Glomerular visceral epithelial cell (primary cell): ENCODE results near the gene TMEM120A.
A peak's percentile ranks its signal among the peaks of the same experiment; 100 is the strongest.

Experiments used
- DNase-seq: peaks from one replicate; pipeline ENCODE4 v3.0.0-alpha.2; 2016; ENCODE audit errors: extremely low spot score

Gene TMEM120A

DNA sequence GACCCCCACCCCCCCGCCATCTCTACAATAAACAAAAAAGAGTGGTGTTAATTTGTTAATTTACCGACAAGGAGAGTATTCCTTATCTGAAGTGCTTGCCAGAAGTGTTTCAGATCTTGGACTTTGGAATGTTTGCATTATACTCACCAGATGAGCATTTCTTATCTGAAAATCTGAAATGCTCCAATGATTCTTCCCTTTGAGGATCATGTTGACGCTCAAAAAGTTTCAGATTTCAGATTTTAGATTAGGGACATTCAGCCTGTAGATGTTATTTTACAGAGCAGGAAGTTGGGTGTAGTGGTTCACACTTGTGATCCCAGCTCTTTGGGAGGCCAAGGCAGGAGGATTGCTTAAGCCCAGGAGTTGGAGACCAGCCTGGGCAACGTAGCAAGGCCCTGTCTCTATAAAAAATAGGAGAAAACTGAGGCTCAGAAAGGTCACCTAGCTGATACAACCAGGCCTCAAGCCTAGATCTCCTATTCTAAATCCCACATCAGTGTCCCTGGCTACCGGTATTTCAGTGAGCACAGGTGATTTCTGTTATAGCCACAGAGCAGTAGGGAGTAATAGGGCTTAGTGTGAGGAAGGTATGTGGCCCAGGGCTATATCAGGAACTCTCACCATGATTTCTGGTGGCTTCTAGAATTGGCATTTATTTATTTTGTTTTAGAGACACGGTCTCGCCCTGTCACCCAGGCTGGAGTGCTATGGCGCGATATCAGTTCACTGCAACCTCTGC, 35.4 kb downstream of the TMEM120A start:
- no peak for DNase-seq

DNA sequence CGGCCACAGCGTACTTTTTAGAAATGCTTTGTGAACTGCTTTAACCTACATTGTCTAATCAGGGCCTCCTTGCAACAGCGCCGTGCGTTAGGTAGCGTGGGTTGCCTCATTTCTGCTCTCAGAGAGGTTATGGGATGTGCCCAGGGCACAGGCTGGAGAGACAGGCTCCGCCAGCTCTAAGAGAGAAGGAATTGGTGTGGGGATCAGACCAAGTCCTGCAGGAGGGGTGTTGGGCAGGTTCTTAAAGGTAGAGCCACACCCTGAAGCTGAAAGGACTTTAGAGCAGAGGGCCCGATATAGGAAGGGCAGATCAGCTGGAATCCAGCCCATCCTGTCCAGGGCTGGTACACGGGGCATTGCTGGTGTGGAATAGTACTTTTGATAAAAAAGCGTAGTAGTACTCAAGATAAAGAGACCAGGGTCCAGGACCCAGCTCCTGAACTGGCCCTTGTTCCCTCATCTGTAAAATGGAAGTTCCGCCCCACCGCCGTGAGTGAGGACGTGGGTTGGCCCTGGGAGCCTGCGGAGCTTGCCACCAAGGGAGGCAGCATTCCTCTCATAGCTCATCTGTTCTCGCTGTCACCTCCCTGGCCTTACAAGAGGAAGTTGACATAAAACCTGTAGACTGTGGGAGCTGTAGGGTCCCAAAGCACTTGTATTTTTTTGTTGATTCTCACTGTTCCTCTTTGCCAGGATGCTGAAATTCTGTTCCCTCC, 37.2 kb downstream of the TMEM120A start:
- no peak for DNase-seq

DNA sequence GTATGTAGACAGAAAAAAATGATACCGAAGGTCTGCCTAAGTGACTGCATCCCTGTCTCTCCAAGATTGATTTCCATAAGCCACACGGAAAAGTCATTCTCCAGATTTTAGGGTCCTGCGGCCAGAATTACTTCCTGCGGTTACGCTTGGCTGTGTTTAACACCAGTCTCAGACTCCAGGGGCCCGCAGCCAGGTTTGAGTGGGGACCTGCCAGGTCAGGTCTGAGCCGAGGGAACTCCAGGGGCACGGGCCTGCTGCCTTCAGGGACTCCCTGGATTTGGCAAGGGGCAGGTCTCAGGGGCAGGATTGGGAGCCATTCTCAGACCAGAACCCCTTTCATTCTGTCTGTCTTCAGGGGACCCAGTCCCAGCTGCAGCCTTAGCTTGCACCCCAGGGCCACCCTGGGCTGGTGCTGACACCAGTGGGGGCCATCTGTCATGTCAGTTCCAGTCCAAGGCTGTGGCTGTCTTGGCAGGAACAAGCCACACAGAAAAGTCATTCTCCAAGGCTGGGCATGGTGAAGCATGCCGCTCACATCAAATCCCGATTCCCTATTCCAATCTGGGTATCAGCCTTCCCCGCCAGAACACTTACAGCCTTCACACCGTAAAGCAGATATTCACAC, 39.0 kb downstream of the TMEM120A start:
- DNase-seq: no peak

DNA sequence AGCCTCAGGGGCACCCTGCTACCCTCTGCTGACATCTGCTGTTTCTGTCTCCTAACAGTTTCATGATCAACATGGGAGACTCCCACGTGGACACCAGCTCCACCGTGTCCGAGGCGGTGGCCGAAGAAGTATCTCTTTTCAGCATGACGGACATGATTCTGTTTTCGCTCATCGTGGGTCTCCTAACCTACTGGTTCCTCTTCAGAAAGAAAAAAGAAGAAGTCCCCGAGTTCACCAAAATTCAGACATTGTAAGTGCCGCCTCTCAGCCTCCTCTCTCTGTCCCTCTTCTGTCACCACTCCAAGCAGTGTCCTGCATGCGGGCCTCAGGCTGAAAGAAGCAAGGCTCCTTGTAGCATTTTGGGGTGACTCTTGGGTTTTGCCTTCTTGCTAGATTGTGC, 40.5 kb downstream of the TMEM120A start:
- no peak for DNase-seq

DNA sequence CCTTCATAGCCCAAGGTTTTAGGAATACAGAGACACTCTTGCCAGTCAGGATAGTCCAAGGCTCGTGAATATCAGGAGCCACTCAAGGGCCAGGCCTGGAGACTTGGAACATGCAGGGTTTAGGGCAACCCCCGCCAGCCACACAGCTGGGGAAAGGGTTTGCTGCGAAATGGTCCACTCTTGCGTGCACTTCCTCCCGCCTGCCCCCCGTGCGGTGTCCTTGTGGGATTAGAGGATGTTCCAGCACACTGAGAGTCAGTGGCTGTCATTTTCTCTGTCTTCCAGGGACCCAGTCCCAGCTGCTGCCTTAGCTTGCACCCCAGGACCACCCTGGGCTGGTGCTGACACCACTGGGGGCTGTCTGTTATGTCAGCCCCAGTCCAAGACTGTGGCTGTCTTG, 41.0 kb downstream of the TMEM120A start:
- DNase-seq: no peak

DNA sequence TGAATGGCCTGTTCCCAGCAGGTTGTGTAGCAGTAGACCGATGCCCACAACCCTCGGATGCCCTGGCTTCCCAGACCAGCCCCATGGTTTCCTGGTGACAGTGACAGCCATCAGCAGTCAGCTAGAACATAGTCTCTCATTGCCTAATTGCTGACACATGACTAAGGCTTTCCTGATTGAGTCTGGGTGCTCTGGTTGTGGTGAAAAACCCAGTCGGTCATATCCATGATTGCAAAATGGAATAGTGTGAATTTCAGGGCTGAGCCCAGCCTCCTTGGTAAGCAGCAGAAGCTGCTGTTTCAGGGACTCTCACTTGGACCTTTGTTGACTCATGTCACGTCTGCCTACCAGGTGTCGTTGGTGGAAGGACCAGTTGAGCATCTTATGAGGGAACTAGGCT, 42.9 kb downstream of the TMEM120A start:
- DNase-seq: peak; percentile 68

DNA sequence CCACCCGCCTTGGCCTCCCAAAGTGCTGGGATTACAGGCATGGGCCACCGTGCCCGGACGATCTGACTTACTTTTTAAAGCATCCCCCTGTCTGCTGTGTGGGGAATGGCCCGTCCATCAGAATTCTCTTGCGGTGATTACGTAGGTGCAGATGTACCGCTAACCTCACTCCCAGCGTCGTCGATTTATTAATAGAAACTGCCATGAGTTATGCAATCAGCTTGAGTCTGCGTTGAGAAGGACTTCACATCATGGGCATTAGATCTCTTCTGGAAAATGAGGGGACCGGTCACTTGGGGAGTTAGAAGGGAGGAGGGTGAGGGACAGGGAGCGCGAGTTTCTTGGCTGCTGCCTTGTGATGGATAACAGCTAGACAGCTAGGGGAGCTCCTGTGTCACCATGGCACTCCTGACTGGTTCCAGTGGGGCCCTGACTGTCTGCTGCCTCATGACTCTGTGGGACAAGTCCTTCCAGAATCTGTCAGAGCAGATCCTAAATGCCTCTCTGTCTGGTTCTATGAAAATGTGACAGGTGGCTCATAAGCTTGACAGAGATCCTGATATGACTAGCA, 44.2 kb downstream of the TMEM120A start:
- DNase-seq: no peak

DNA sequence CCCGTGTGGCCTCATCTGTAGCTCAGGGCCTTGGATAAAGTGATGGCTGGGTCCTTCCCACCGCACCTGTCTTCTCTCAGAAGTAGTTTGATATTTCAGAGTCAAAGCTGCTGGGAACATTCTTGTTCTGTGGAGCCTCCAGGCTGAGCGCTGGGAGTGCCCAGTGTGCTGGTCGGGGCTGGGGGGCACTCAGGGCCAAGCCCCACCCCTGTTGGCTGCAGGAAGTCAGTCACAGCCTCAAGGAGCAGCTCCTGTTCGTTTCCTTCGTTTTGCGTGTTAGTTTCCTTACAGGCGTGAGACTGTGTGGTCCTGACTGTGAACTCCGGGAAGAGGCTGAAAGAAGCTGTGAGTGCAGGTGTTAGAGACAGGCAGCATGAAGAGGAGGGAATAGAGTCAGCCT, 46.2 kb downstream of the TMEM120A start:
- DNase-seq: no peak

DNA sequence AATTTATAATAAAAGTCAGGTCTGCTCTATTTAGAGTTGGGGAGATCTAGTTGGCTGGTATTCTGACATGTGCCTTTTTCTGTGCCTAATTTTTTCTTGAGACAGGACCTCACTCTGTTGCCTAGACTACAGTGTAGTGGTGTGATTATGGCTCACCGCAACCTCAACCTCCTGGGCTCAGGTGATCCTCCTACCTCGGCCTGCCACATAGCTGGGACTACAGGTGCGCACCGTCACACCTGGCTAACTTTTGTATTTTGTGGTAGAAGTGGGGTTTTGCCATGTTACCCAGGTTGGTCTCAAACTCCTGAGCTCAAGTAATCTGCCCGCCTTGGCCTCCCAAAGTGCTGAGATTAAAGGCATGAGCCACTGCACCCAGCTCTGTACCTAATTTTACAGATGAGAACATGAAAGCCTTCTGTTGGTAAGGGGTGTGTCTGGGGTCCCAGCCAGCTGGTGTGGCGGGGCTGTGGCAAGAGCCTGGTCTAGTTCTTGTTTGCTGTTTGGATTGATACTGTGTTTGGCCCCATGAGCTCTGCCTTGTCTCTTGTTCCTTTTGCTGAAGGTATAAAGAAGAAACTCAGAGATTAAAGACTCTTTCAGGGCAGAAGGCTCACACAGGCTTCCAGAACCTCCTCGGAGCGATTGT, 48.1 kb downstream of the TMEM120A start:
- DNase-seq: no peak

DNA sequence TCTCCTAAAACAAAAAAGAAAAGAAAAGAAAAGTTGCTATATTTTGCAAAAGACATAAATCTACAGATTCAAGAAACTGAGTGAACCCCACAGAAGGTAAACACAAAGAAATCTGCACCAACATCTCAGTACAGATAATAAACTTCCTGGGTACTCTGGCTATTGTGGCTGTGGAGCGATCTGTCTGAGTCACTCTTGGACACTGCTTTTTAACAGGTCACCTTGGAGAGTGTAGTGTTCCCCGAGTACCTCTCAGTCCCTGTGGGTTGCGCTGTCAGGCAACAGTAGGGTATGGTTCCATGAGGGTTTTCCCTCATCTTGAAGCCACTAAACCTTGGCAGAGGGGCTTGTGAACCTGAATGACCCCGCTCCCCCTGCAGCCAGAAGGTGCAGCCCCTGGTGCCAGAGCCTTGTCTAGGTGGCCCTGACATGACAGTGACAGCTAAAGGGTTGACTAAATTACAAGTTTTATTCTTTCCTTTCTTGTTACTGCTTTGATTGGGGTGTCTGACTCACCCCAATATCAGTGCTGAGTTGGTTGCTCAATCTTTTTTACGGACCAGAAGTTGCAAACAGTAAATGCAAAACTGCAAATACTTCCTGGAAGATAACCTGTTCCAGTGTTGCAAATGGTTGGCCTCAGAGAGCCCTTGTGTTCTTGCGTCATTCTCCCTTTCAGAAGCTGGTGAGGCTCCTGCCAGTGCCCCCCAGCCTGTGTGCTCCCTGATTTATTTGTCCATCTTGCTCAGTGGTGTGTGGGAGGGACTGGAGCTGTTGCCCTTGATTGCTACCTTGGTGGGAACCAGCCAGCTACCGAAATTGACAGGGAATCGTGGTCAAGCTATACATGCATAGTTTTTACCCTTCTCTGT, 48.9 kb downstream of the TMEM120A start:
- no peak for DNase-seq

DNA sequence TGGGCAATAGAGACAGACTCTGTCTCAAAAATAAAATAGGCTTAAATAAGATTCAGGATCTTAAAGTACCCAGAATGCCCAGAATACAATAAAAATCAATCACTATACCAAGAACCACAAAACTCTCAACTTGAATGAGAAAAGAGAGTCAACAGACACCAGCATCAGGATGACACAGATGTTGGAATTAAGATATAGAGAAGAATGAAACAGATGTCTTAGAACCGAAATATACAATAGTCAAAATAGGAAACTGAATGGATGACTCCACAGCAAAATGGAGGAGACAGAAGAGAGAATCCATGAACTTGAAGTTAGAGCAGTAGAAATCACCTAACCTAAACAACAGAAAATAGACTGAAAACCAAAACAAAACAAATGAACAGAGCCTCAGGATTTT, 49.9 kb downstream of the TMEM120A start:
- no peak for DNase-seq

DNA sequence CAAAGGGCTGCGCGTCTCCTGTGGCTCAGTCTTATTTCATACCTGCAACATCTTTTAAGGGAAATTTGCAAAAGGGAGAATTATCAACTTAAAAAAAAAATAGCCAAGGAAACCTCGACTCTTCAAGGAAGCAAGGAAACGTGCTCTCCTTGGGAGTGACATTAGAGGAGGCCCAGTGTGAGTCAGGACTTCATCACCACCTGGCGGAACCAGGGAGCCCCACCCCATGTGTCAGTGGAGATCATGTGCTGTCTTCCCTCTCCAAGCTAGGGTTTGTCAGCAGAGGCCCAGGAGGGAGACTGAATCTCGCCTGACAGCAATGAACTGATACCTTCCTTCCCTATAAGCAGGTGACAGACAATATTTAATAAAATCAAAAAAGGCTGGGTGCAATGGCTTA, 50.5 kb downstream of the TMEM120A start:
- peak; percentile 67 for DNase-seq

DNA sequence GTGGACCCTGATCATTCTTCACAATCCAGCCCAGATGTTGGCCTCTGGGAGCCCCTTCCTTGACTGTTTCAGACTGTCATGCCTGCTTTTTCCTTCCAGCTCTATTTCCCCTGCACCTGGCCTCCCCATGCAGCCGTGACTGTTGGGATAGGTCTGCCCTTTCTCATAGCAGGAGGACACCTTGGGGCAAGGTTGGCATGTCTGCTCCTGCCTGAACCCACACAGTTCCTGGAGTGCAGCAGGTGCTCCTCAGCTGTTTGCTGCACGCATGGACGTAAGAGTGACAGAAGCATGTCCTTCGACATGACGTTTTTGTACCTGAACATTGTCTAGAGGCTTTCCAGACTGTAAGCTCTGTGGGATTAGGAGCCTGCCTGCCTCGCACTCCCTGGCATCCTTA, 55.5 kb downstream of the TMEM120A start:
- DNase-seq: no peak

DNA sequence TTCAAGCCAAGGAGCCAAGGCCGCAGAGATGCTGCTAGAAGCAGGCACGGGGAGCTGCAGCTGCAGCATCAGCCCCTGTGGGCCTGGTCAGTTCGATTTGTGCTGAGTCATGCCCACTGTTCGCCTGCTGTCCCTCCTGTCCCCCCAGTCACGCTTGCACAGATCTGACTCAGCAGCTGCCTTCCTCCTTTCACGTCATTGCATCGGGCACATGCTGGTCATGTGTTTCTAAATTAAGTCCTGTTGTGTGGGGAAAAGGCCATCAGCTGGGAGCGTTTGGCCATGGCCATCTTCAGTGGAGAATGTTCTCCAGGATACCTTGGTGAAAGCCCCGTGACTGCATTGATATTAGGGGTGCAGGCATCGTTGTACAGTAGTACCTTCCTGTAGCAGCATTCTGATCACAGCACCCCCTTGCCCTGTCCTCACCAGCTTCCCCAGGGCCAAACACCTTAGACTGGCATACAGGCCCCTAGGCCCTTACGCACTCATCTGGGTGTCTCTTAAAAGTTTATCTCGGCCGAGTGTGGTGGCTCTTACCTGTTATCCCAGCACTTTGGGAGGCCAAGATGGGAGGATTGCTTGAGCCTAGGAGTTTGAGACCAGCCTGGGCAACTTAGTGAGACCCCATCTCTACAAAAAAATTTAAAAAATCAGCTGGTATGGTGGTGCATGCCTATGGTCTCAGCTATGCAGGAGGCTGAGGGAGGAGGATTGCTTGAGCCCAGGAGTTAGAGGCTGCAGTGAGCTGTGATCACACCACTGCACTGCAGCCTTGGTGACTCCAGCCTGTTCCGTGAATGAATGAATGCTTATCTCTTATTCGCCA, 56.2 kb downstream of the TMEM120A start:
- peak; percentile 81 for DNase-seq
